H9 (cell line): Measurements from ENCODE around the gene SHE. TPM values are rescaled to one million over a fixed set of nuclear protein-coding genes. Genes with fewer than 3 reads are reported as not detected.

Experiments
- DNase-seq: peaks from one replicate; pipeline ENCODE4 v3.0.0-alpha.2; 2017
- H2AFZ ChIP-seq: one replicate; pipeline ENCODE4 v1.6.1; 2013; ENCODE audit warnings: mild to moderate bottlenecking, low read length, control low read depth, moderate library complexity
- H2AK5ac ChIP-seq: 2 replicates; pipeline ENCODE4 v1.6.1; 2013; ENCODE audit warnings: low read length, control low read depth, mixed read lengths; ENCODE audit not compliant: insufficient read length
- H2BK120ac ChIP-seq: one replicate; pipeline ENCODE4 v1.6.1; 2013; ENCODE audit warnings: low read depth, mild to moderate bottlenecking, low read length, control low read depth, inconsistent platforms; ENCODE audit not compliant: poor library complexity, severe bottlenecking
- H2BK12ac ChIP-seq: 2 replicates; pipeline ENCODE4 v1.6.1; 2013; ENCODE audit warnings: low read length, control low read depth, mixed read lengths, low read depth; ENCODE audit not compliant: insufficient read length
- H2BK15ac ChIP-seq: 2 replicates; pipeline ENCODE4 v1.6.1; 2013; ENCODE audit warnings: low read depth, low read length, control low read depth
- H2BK20ac ChIP-seq: one replicate; pipeline ENCODE4 v1.6.1; 2013; ENCODE audit warnings: low read depth, mild to moderate bottlenecking, low read length, control low read depth, inconsistent platforms; ENCODE audit not compliant: poor library complexity, severe bottlenecking
- H2BK5ac ChIP-seq: 2 replicates; pipeline ENCODE4 v1.6.1; 2013; ENCODE audit warnings: low read length, control low read depth, mixed read lengths; ENCODE audit not compliant: insufficient read length
- H3K14ac ChIP-seq: 2 replicates; pipeline ENCODE4 v1.6.1; 2013; ENCODE audit warnings: low read length, control low read depth; ENCODE audit not compliant: insufficient read depth
- H3K18ac ChIP-seq: 2 replicates; pipeline ENCODE4 v1.6.1; 2013; ENCODE audit warnings: low read depth, mild to moderate bottlenecking, mixed read lengths, low read length, control low read depth; ENCODE audit not compliant: insufficient read length
- H3K23ac ChIP-seq: 2 replicates; pipeline ENCODE4 v1.6.1; 2013; ENCODE audit warnings: low read length, control low read depth, mixed read lengths, low read depth; ENCODE audit not compliant: insufficient read length
- H3K23me2 ChIP-seq: 2 replicates; pipeline ENCODE4 v1.6.1; 2013; ENCODE audit warnings: low read depth, mild to moderate bottlenecking, mixed read lengths, low read length, control low read depth; ENCODE audit not compliant: insufficient read length, poor library complexity, severe bottlenecking
- H3K27ac ChIP-seq: 2 replicates; pipeline ENCODE4 v1.5.1; 2013; ENCODE audit warnings: low read length, control low read depth, mixed read lengths, low read depth; ENCODE audit not compliant: insufficient read length
- H3K27me3 ChIP-seq: 2 replicates; pipeline ENCODE4 v1.6.1; 2013; ENCODE audit warnings: low read length, control low read depth, inconsistent platforms; ENCODE audit not compliant: insufficient read depth
- H3K4ac ChIP-seq: 2 replicates; pipeline ENCODE4 v1.6.1; 2013; ENCODE audit warnings: low read depth, mild to moderate bottlenecking, control low read depth, inconsistent platforms, low read length, moderate library complexity
- H3K4me1 ChIP-seq: 2 replicates; pipeline ENCODE4 v1.6.1; 2013; ENCODE audit warnings: low read length, control low read depth, inconsistent platforms; ENCODE audit not compliant: insufficient read depth
- H3K4me2 ChIP-seq: 2 replicates; pipeline ENCODE4 v1.6.1; 2013; ENCODE audit warnings: low read length, control low read depth, mixed read lengths; ENCODE audit not compliant: insufficient read length, insufficient read depth
- H3K56ac ChIP-seq: 2 replicates; pipeline ENCODE4 v1.6.1; 2013; ENCODE audit warnings: low read depth, mild to moderate bottlenecking, mixed read lengths, low read length, control low read depth; ENCODE audit not compliant: insufficient read length
- H3K79me1 ChIP-seq: 2 replicates; pipeline ENCODE4 v1.6.1; 2013; ENCODE audit warnings: low read depth, mild to moderate bottlenecking, moderate library complexity, low read length, control low read depth, inconsistent platforms; ENCODE audit not compliant: insufficient read depth, poor library complexity, severe bottlenecking
- H3K79me2 ChIP-seq: 2 replicates; pipeline ENCODE4 v1.6.1; 2013; ENCODE audit warnings: low read length, control low read depth, inconsistent platforms; ENCODE audit not compliant: insufficient read depth
- H3K9ac ChIP-seq: 2 replicates; pipeline ENCODE4 v1.6.1; 2013; ENCODE audit warnings: low read length, control low read depth, mixed read lengths; ENCODE audit not compliant: insufficient read length; ENCODE audit errors: extremely low read depth
- H3K9me3 ChIP-seq: one replicate; pipeline ENCODE4 v1.6.1; 2013; ENCODE audit warnings: low read depth, low read length, inconsistent platforms; ENCODE audit not compliant: control insufficient read depth
- H3T11ph ChIP-seq: one replicate; pipeline ENCODE4 v1.6.1; 2013; ENCODE audit warnings: mild to moderate bottlenecking, low read length, control low read depth, inconsistent platforms
- H4K20me1 ChIP-seq: one replicate; pipeline ENCODE4 v1.6.1; 2013; ENCODE audit not compliant: control insufficient read depth, insufficient read length, insufficient read depth
- H4K5ac ChIP-seq: 2 replicates; pipeline ENCODE4 v1.6.1; 2013; ENCODE audit warnings: low read depth, mild to moderate bottlenecking, mixed read lengths, low read length, control low read depth; ENCODE audit not compliant: insufficient read length
- H4K8ac ChIP-seq: replicated peaks from 2 replicates; pipeline ENCODE4 v1.6.1; 2013; ENCODE audit warnings: low read length, control low read depth, mixed read lengths, low read depth; ENCODE audit not compliant: insufficient read length
- H4K91ac ChIP-seq: 2 replicates; pipeline ENCODE4 v1.6.1; 2013; ENCODE audit warnings: low read depth, mild to moderate bottlenecking, moderate library complexity, mixed read lengths, low read length, control low read depth; ENCODE audit not compliant: insufficient read length
- H3K27ac Mint-ChIP-seq, 3 experiments: 2 replicates in 2 of 3; 3 replicates in 1 of 3; pipeline ENCODE4 v1.8.0; 2020 to 2021; ENCODE audit warnings: mixed read lengths in 3 of 3, mild to moderate bottlenecking in 1 of 3, moderate library complexity in 1 of 3
- H3K27me3 Mint-ChIP-seq: 2 replicates; pipeline ENCODE4 v1.8.0; 2021; ENCODE audit warnings: low read depth, mild to moderate bottlenecking, moderate library complexity, mixed read lengths
- H3K36me3 Mint-ChIP-seq, 3 experiments: 2 replicates in 2 of 3; 3 replicates in 1 of 3; pipeline ENCODE4 v1.8.0; 2020 to 2021; ENCODE audit warnings: low read depth in 3 of 3, mixed read lengths in 3 of 3; ENCODE audit not compliant: insufficient read depth in 1 of 3
- H3K4me1 Mint-ChIP-seq, 2 experiments: 2 replicates each; pipeline ENCODE4 v1.8.0; 2020; ENCODE audit warnings: mixed read lengths in 2 of 2
- H3K4me3 Mint-ChIP-seq, 2 experiments: 2 replicates in 1 of 2; 3 replicates in 1 of 2; pipeline ENCODE4 v1.8.0; 2020 to 2021; ENCODE audit warnings: mild to moderate bottlenecking in 2 of 2, mixed read lengths in 2 of 2, moderate library complexity in 1 of 2
- H3K9me3 Mint-ChIP-seq, 2 experiments: 2 replicates in 1 of 2; 3 replicates in 1 of 2; pipeline ENCODE4 v1.8.0; 2020; ENCODE audit warnings: mild to moderate bottlenecking in 2 of 2, mixed read lengths in 2 of 2, moderate library complexity in 1 of 2
- WGBS: extraction: QIAGEN DNeasy Blood & Tissue Kit; methylation state at CpG from one replicate; pipeline ENCODE4 v1.1.7; 2013; ENCODE audit warnings: missing lambda C conversion rate, low lambda C conversion rate, mixed read lengths; ENCODE audit not compliant: insufficient read length; ENCODE audit errors: extremely low coverage; 5-methylcytosine and 5-hydroxymethylcytosine counted together
- total RNA-seq: library from RNA; stranded (reverse); gene quantifications from 2 replicates; pipeline ENCODE4 v1.2.1, GENCODE V29; 2021
- TF ChIP-seq, protein P1 (sequence below): fragments of 200-600 bp; sonication (generic); conservative IDR thresholded peaks from 3 replicates; pipeline ENCODE4 v1.8.0; 2021; ENCODE audit warnings: antibody characterized with exemption, mild to moderate bottlenecking

Gene SHE
- total RNA-seq, 1 experiment from 2014 or later = 0.48 TPM

DNA sequence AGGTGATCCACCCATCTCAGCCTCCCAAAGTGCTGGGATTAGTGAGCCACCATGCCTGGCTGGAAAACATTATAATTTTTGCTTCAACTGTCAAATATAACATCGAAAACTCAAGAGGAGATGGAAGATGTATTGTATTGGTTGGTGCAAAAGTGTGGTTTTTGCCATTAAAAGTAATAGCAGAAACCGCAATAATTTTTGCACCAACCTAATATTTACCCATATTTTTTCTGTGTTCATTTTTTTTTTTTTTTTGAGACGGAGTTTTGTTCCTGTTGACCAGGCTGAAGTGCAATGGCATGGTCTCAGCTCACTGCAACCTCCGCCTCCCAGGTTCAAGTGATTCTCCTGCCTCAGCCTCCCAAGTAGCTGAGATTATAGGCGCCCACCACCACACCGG lies 27.1 kb upstream of the SHE start:
- no peaks in the 10 kb centered on the region for H3K4me1 ChIP-seq
- WGBS = no CpG with 5 or more reads among the region's 6 CpGs
- no peak overlapping the region for H2AFZ ChIP-seq
- H3K56ac ChIP-seq = no peak overlapping the region
- H3K79me2 ChIP-seq = no peaks in the 10 kb centered on the region
- H3K23ac ChIP-seq = no peak overlapping the region
- no peaks in the 10 kb centered on the region for H3K9me3 ChIP-seq
- no peak for DNase-seq
- TF ChIP-seq, protein P1, sequence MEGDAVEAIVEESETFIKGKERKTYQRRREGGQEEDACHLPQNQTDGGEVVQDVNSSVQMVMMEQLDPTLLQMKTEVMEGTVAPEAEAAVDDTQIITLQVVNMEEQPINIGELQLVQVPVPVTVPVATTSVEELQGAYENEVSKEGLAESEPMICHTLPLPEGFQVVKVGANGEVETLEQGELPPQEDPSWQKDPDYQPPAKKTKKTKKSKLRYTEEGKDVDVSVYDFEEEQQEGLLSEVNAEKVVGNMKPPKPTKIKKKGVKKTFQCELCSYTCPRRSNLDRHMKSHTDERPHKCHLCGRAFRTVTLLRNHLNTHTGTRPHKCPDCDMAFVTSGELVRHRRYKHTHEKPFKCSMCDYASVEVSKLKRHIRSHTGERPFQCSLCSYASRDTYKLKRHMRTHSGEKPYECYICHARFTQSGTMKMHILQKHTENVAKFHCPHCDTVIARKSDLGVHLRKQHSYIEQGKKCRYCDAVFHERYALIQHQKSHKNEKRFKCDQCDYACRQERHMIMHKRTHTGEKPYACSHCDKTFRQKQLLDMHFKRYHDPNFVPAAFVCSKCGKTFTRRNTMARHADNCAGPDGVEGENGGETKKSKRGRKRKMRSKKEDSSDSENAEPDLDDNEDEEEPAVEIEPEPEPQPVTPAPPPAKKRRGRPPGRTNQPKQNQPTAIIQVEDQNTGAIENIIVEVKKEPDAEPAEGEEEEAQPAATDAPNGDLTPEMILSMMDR = no peak
- H3K27me3 ChIP-seq = no peaks in the 10 kb centered on the region
- H4K20me1 ChIP-seq = no peaks in the 10 kb centered on the region
- H2BK20ac ChIP-seq = no peak overlapping the region
- no peak overlapping the region for H2BK5ac ChIP-seq
- no peak overlapping the region for H3K4ac ChIP-seq
- no peak overlapping the region for H3K9ac ChIP-seq
- no peak overlapping the region for H4K91ac ChIP-seq
- peaks cover 7 to 13% of the 10 kb centered on the region in 2 experiments; a peak in 3 of 5 replicates for H3K9me3 Mint-ChIP-seq
- H2BK12ac ChIP-seq = no peak overlapping the region
- H3K4me2 ChIP-seq = no peak overlapping the region
- H3K27ac ChIP-seq = no peak overlapping the region
- H3K14ac ChIP-seq = no peak overlapping the region
- no peak overlapping the region for H3K18ac ChIP-seq
- H2BK15ac ChIP-seq = no peak overlapping the region
- H4K5ac ChIP-seq = no peak overlapping the region
- no peak overlapping the region for H4K8ac ChIP-seq
- H3K23me2 ChIP-seq = no peaks in the 10 kb centered on the region
- peaks cover 2% of the 10 kb centered on the region; the same call in 1 of the 2 replicates for H3K27me3 Mint-ChIP-seq
- no peak overlapping the region for H3K27ac Mint-ChIP-seq
- no peaks in the 10 kb centered on the region for H3K79me1 ChIP-seq
- H3K4me3 Mint-ChIP-seq = no peak overlapping the region
- H3K36me3 Mint-ChIP-seq = no peaks in the 10 kb centered on the region
- H2AK5ac ChIP-seq = no peak overlapping the region
- no peak overlapping the region for H3T11ph ChIP-seq
- H3K4me1 Mint-ChIP-seq = no peaks in the 10 kb centered on the region
- no peak overlapping the region for H2BK120ac ChIP-seq
